SW 1271 (cell line): Measurements from ENCODE around the gene SCFD1.
"Not testable (repeated sequence)": the region's sequence is repeated elsewhere in the genome, so short reads cannot be mapped to it uniquely, and the experiment has no call there.

ENCODE experiments used
- DNase-seq, 2 experiments: peaks; one replicate each; lab custom pipeline; 2025; lab: John Stamatoyannopoulos, UW

The SCFD1 gene

GRCh38 chr14:30621940-30622830 is at the start of gene SCFD1:
Gene SCFD1 (plus strand): TSS chr14:30622319. CDS start chr14:30622339, 20 bp downstream.
- peak; percentile 77 to 90 for DNase-seq

GRCh38 chr14:30572771-30573170 is 49.3 kb upstream of the SCFD1 start:
- no peak for DNase-seq

DNA sequence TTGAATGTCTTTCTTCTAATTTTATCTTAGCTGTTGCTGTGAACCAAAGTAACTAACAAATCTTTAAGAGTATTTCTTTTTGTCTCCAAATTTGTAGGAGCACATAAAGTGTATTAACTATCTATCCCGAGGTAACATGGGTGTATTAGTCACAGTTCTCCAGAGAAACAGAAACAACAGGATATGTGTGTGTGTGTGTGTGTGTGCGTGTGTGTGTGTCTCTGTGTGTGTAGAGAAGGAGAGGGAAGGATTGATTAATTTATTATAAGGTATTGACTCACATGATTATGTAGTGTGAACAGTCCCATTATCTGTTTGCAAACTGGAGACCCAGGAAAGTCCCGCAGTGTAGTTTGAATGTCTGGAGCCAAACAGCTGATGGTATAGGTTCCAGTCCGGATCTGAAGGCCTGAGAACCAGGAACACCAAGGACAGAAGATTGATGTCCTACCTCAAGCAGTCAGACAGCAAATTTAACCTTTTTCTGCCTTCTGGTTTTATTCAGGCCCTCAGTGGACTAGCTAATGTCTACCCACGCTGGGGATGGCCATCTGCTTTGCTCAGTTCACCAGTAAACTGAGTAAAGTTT is 48.8 kb upstream of the SCFD1 start:
- no peak for DNase-seq

- no peak for DNase-seq
These were observed 48.2 kb upstream of the SCFD1 start for GRCh38 chr14:30573966-30574365.

DNA sequence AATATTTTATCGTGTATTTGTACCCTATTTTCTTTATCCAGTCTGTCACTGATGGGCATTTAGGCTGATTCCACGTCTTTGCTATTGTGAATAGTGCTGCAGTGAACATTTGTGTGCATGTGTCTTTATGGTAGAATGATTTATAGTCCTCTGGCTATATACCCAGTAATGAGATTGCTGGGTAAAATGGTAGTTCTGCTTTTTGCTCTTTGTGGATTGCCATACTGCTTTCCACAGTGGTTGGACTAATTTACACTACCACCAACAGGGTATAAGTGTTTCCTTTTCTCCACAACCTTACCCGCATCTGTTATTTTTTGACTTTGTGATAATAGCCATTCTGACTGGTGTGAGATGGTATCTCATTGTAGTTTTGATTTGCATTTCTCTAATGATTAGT is 47.3 kb upstream of the SCFD1 start:
- not testable (repeated sequence) for DNase-seq

DNA sequence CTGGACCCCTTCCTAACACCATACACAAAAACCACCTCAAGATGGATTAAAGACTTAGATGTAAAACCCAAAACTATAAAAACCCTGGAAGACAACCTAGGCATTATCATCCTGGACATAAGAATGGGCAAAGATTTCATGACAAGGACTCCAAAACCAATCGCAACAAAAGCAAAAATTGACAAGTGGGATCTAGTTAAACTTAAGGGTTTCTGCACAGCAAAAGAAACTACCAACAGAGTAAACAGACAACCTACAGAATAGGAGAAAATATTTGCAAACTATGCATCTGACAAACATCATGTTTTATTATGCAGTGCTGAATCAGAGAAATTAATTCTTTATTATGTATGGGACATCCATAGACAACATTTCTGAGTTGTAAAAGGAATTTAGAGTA is 45.8 kb upstream of the SCFD1 start:
- DNase-seq = not testable (repeated sequence)

- DNase-seq = no peak
These were observed 41.4 kb upstream of the SCFD1 start for GRCh38 chr14:30580616-30581282.

- DNase-seq = no peak
These were observed 40.9 kb upstream of the SCFD1 start for GRCh38 chr14:30581283-30581625.

GRCh38 chr14:30582376-30582775 is 39.7 kb upstream of the SCFD1 start:
- DNase-seq = no peak

- DNase-seq = no peak
These were observed 38.0 kb upstream of the SCFD1 start for GRCh38 chr14:30584058-30584630.

DNA sequence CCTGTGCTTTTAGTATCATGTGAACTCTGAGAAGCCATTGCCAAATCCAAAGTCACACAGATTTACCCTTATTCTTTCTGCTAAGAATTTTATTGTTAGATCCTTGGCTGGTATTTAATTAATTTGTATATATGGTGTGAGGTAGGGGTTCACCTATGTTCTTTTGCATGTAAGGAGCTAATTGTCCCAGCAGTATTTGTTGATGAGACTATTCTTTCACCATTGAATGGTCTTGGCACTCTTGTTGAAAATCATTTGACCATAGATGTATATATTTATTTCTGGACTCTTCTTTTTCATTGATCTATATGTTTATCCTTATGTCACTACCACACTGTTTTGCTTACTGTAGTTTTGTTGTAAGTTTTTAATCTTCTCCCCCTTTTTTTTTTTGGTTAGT is 36.9 kb upstream of the SCFD1 start:
- DNase-seq = no peak

GRCh38 chr14:30587141-30587540 is 35.0 kb upstream of the SCFD1 start:
- DNase-seq = no peak

GRCh38 chr14:30588873-30589272 is 33.2 kb upstream of the SCFD1 start:
- no peak for DNase-seq

DNA sequence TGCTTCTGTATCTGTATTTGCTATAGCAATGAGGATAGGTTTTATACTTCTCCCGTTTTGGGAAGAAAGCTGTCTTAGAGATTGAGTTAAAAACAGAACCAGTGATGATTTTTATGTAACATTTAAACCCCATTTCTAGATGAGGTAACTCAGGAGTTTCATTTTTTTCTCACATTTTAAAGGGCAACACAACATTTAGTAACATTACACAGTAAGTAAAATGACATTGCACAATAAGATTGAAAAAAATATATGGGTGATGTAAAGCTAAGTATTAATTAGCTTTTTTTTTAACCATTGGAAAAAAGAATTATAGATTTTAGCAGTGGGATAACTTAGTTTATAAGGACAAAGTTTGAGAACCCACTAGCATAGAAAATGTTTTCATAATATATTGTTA is 25.2 kb upstream of the SCFD1 start:
- DNase-seq = no peak

- DNase-seq = no peak
These were observed 24.6 kb upstream of the SCFD1 start for GRCh38 chr14:30597504-30597903.

DNA sequence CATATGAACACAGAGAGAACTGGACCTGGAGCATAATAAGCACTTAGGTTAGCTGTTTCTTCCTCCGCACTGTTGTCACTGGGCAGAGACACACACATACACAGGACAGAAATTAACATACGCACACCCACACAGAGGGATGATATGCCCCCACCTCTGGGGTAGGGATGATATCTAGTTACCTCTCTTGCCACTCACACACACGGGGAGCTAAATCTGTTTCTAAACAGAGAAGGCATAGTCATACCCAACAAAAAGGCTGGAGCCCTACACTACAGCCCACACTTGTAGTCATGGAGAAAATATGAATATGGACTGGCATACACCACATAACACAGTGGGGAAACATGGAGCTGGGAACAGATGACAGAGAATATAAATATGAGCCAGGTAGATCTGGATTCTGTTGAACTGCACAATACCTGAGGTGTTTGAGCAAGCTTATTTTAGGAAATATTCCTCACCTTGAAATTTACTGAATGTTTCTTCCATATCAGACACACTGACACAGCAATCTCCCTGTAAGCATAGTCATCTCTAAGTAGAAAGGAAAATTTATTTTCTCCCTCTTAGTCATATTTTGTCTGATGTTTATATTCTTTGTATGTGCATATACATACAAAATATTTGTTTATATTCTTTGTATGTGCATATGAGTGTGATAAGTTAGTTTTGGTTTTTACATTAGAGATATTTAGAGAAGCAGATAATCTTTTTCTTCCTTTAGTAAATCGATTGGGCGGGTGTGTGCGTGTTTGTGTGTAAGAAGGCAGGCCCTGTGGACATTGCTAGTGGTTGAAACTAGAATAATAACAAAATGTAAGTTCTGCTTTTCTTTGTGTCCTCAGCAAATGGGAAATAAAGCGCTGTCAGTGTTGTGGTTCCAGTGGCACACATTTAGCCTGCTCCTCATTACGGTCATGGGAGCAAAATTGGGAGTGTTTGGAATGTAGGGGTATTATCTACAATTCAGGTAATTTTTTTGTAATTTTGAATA is 20.9 kb upstream of the SCFD1 start:
- DNase-seq = no peak

GRCh38 chr14:30603402-30603801 is 18.7 kb upstream of the SCFD1 start:
- DNase-seq = no peak

- DNase-seq = not testable (repeated sequence)
These were observed 17.4 kb upstream of the SCFD1 start for GRCh38 chr14:30604696-30605095.

GRCh38 chr14:30607156-30607780 is 14.9 kb upstream of the SCFD1 start:
- DNase-seq = no peak

DNA sequence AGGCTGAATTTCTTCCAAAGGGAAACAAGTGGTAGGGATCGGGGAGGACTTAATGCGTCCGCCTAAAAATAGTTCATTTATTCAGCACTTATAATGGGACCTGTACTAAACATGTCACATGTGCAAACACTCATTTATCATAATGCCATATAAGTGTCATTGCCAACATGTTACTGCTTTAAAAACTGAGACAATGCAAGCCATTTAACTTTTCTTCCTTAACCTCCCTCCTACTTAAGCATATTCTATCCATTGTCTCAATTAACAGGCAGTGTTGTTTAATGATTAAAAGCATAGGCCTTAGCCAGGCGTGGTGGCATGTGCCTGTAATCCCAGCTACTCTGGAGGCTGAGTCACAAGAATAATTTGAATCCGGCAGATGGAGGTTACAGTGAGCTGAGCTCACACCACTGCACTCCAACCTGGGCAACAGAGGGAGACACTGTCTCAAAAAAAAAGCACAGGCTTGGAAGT is 13.5 kb upstream of the SCFD1 start:
- DNase-seq = peak in 1 of 2 experiments; percentile 23
